ENCODE measurements around the gene RCAN2. TPM values are rescaled to one million over a fixed set of nuclear protein-coding genes. Genes with fewer than 3 reads are reported as not detected.

The RCAN2 gene
- total RNA-seq, 1 experiment from 2014 or later = 0.05 TPM

GRCh38 chr6:46262928-46263706 is 228.1 kb downstream of the RCAN2 start:
- ChIA-PET CTCF (no interaction called here), POLR2A (interaction anchor here (0.5 kb wide), 2 partner anchors 760 to 841 kb away, joined by 3 read pairs; no protein-coding TSS in a partner anchor)
- no peak overlapping the region for H3K27ac ChIP-seq (ENCODE audit: low read length)
- ATAC-seq (no peak), DNase-seq (ENCODE audit: low read depth, low spot score) (no peak)
- H3K36me3 ChIP-seq (ENCODE audit: control insufficient read depth, insufficient read depth, low read length) = no peaks in the 10 kb centered on the region
- TF ChIP-seq, protein P1, sequence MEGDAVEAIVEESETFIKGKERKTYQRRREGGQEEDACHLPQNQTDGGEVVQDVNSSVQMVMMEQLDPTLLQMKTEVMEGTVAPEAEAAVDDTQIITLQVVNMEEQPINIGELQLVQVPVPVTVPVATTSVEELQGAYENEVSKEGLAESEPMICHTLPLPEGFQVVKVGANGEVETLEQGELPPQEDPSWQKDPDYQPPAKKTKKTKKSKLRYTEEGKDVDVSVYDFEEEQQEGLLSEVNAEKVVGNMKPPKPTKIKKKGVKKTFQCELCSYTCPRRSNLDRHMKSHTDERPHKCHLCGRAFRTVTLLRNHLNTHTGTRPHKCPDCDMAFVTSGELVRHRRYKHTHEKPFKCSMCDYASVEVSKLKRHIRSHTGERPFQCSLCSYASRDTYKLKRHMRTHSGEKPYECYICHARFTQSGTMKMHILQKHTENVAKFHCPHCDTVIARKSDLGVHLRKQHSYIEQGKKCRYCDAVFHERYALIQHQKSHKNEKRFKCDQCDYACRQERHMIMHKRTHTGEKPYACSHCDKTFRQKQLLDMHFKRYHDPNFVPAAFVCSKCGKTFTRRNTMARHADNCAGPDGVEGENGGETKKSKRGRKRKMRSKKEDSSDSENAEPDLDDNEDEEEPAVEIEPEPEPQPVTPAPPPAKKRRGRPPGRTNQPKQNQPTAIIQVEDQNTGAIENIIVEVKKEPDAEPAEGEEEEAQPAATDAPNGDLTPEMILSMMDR (IDR thresholded peaks at IDR 0.05) = no peak
- no peak for TF ChIP-seq REST (IDR thresholded peaks at IDR 0.05; ENCODE audit: insufficient read depth in 1 of 2, low read depth in 2 of 2, low read length in 1 of 2)
- no peak for TF ChIP-seq POLR2AphosphoS5 (IDR thresholded peaks at IDR 0.05; ENCODE audit: low read depth, low read length)
- no peak for TF ChIP-seq SIN3A (IDR thresholded peaks at IDR 0.05; ENCODE audit: borderline replicate concordance, insufficient read depth, low read depth, low read length)
- no peak for TF ChIP-seq TCF7L2 (IDR thresholded peaks at IDR 0.05; ENCODE audit: low read depth, low read length)
- intact Hi-C loops (cut with micrococcal nuclease; ENCODE audit: unreplicated experiment) (no loop called here), in situ Hi-C loops (cut with HindIII; ENCODE audit: low pct_unique_long_range_greater_than_20kb, low sequenced_read_pairs) (no loop called here)
- H3K4me3 ChIP-seq (ENCODE audit: low read depth in 2 of 2, low read length in 2 of 2) = no peak overlapping the region
- H3K4me1 ChIP-seq (ENCODE audit: control insufficient read depth, insufficient read depth, low read length) = no peaks in the 10 kb centered on the region
- no peaks in the 10 kb centered on the region for H3K27me3 ChIP-seq (ENCODE audit: control insufficient read depth, insufficient read depth, low read length)
- BruUV-seq (replicated peaks) = no TSS peak
- no peaks in the 10 kb centered on the region for H3K9me3 ChIP-seq (ENCODE audit: control insufficient read depth, insufficient read depth, low read depth, low read length)

GRCh38 chr6:46258249-46258648 is 233.0 kb downstream of the RCAN2 start:
- no peak overlapping the region for H3K4me3 ChIP-seq (ENCODE audit: low read depth in 2 of 2, low read length in 2 of 2)
- TF ChIP-seq POLR2AphosphoS5 (IDR thresholded peaks at IDR 0.05; ENCODE audit: low read depth, low read length) = no peak
- no peak for TF ChIP-seq TCF7L2 (IDR thresholded peaks at IDR 0.05; ENCODE audit: low read depth, low read length)
- no peak for TF ChIP-seq REST (IDR thresholded peaks at IDR 0.05; ENCODE audit: insufficient read depth in 1 of 2, low read depth in 2 of 2, low read length in 1 of 2)
- TF ChIP-seq, protein P1 (IDR thresholded peaks at IDR 0.05) = no peak
- no peaks in the 10 kb centered on the region for H3K4me1 ChIP-seq (ENCODE audit: control insufficient read depth, insufficient read depth, low read length)
- in situ Hi-C loops (cut with HindIII; ENCODE audit: low pct_unique_long_range_greater_than_20kb, low sequenced_read_pairs) (no loop called here), intact Hi-C loops (cut with micrococcal nuclease; ENCODE audit: unreplicated experiment) (no loop called here)
- H3K27ac ChIP-seq (ENCODE audit: low read length) = no peak overlapping the region
- no peaks in the 10 kb centered on the region for H3K9me3 ChIP-seq (ENCODE audit: control insufficient read depth, insufficient read depth, low read depth, low read length)
- no peaks in the 10 kb centered on the region for H3K36me3 ChIP-seq (ENCODE audit: control insufficient read depth, insufficient read depth, low read length)
- BruUV-seq (replicated peaks) = no TSS peak
- H3K27me3 ChIP-seq (ENCODE audit: control insufficient read depth, insufficient read depth, low read length) = no peaks in the 10 kb centered on the region; the same call in 1 of the 2 replicates
- ATAC-seq (no peak), DNase-seq (ENCODE audit: low read depth, low spot score) (no peak)
- POLR2A ChIA-PET = no interaction called here
- CTCF ChIA-PET = no interaction called here
